GM18499 (cell line): ENCODE data around the gene UTP3.
"Not testable (repeated sequence)": the region's sequence is repeated elsewhere in the genome, so short reads cannot be mapped to it uniquely, and the experiment has no call there.

Source experiments
- ATAC-seq: cut with Tn5 transposase; IDR thresholded peaks from one replicate; pipeline ENCODE4 v1.9.1; 2021; ENCODE audit warnings: moderate number of reproducible peaks; ENCODE audit not compliant: insufficient read depth, unreplicated experiment

Gene UTP3

GRCh38 chr4:70687821-70688794 lies at the start of gene UTP3:
UTP3 (plus strand) TSS chr4:70688532; CDS start chr4:70688678, 146 bp downstream.
- ATAC-seq = peak; percentile 86

GRCh38 chr4:70640192-70640591 lies 48.1 kb upstream of the UTP3 start:
- ATAC-seq = peak; percentile 65

GRCh38 chr4:70650741-70651140 lies 37.6 kb upstream of the UTP3 start:
- not testable (repeated sequence) for ATAC-seq

- ATAC-seq = no peak
These were observed 36.3 kb upstream of the UTP3 start for GRCh38 chr4:70651864-70652506.

GRCh38 chr4:70654605-70655011 lies 33.7 kb upstream of the UTP3 start:
- ATAC-seq = no peak

GRCh38 chr4:70657326-70657725 lies 31.0 kb upstream of the UTP3 start:
- ATAC-seq = no peak

- no peak for ATAC-seq
These were observed 29.9 kb upstream of the UTP3 start for GRCh38 chr4:70658418-70658817.

GRCh38 chr4:70660106-70660505 lies 28.2 kb upstream of the UTP3 start:
- ATAC-seq = no peak

- peak; percentile 83 for ATAC-seq
These were observed 26.9 kb upstream of the UTP3 start for GRCh38 chr4:70661309-70661922.

GRCh38 chr4:70666369-70666768 lies 22.0 kb upstream of the UTP3 start, which contains the start of gene JCHAIN:
JCHAIN (minus strand) TSS chr4:70666508; CDS start chr4:70666490, 18 bp downstream.
- peak; percentile 47 for ATAC-seq

- no peak for ATAC-seq
These were observed 20.4 kb upstream of the UTP3 start for GRCh38 chr4:70667740-70668535.

- no peak for ATAC-seq
These were observed 17.9 kb upstream of the UTP3 start for GRCh38 chr4:70670332-70671014.

GRCh38 chr4:70671091-70671490 lies 17.2 kb upstream of the UTP3 start:
- ATAC-seq = no peak

GRCh38 chr4:70674191-70674590 lies 14.1 kb upstream of the UTP3 start:
- ATAC-seq = no peak

GRCh38 chr4:70674731-70675130 lies 13.6 kb upstream of the UTP3 start:
- no peak for ATAC-seq

- no peak for ATAC-seq
These were observed 11.7 kb upstream of the UTP3 start for GRCh38 chr4:70676554-70677090.

GRCh38 chr4:70678383-70678999 lies 9.8 kb upstream of the UTP3 start:
- peak; percentile 65 for ATAC-seq

- ATAC-seq = no peak
These were observed 7.4 kb upstream of the UTP3 start for GRCh38 chr4:70680934-70681333.

GRCh38 chr4:70681704-70682103 lies 6.6 kb upstream of the UTP3 start:
- ATAC-seq = peak; percentile 33
